ENCODE measurements around the gene IKZF5. TPM values are rescaled to one million over a fixed set of nuclear protein-coding genes. Genes with fewer than 3 reads are reported as not detected.

The IKZF5 gene
- total RNA-seq, 1 experiment from 2014 or later, result 7.9 TPM

DNA sequence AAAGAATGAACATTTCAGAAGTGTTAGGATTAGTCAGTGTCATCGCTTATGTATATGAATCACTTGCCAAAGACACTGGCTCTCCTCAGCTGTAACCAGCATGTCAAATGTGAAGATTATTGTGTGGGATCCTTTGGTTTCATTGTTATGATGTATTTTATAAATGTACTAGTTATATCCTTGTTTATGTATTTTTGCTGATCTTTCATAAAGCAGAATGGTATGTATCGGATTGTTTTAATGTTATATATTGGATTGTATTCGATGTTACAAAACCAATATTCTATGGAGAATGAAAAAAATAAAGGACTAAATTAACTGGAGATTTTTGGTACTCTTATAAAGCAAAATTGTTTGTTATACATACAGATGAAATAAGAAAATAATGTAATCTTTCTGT lies 49.4 kb upstream of the IKZF5 start (continued):
- TF ChIP-seq, protein P1, sequence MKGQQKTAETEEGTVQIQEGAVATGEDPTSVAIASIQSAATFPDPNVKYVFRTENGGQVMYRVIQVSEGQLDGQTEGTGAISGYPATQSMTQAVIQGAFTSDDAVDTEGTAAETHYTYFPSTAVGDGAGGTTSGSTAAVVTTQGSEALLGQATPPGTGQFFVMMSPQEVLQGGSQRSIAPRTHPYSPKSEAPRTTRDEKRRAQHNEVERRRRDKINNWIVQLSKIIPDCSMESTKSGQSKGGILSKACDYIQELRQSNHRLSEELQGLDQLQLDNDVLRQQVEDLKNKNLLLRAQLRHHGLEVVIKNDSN (CRISPR knock-in tag; IDR thresholded peaks at IDR 0.05), result no peak
- TF ChIP-seq, protein P2, sequence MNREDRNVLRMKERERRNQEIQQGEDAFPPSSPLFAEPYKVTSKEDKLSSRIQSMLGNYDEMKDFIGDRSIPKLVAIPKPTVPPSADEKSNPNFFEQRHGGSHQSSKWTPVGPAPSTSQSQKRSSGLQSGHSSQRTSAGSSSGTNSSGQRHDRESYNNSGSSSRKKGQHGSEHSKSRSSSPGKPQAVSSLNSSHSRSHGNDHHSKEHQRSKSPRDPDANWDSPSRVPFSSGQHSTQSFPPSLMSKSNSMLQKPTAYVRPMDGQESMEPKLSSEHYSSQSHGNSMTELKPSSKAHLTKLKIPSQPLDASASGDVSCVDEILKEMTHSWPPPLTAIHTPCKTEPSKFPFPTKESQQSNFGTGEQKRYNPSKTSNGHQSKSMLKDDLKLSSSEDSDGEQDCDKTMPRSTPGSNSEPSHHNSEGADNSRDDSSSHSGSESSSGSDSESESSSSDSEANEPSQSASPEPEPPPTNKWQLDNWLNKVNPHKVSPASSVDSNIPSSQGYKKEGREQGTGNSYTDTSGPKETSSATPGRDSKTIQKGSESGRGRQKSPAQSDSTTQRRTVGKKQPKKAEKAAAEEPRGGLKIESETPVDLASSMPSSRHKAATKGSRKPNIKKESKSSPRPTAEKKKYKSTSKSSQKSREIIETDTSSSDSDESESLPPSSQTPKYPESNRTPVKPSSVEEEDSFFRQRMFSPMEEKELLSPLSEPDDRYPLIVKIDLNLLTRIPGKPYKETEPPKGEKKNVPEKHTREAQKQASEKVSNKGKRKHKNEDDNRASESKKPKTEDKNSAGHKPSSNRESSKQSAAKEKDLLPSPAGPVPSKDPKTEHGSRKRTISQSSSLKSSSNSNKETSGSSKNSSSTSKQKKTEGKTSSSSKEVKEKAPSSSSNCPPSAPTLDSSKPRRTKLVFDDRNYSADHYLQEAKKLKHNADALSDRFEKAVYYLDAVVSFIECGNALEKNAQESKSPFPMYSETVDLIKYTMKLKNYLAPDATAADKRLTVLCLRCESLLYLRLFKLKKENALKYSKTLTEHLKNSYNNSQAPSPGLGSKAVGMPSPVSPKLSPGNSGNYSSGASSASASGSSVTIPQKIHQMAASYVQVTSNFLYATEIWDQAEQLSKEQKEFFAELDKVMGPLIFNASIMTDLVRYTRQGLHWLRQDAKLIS (CRISPR knock-in tag; IDR thresholded peaks at IDR 0.05; ENCODE audit: borderline replicate concordance), result no peak

DNA sequence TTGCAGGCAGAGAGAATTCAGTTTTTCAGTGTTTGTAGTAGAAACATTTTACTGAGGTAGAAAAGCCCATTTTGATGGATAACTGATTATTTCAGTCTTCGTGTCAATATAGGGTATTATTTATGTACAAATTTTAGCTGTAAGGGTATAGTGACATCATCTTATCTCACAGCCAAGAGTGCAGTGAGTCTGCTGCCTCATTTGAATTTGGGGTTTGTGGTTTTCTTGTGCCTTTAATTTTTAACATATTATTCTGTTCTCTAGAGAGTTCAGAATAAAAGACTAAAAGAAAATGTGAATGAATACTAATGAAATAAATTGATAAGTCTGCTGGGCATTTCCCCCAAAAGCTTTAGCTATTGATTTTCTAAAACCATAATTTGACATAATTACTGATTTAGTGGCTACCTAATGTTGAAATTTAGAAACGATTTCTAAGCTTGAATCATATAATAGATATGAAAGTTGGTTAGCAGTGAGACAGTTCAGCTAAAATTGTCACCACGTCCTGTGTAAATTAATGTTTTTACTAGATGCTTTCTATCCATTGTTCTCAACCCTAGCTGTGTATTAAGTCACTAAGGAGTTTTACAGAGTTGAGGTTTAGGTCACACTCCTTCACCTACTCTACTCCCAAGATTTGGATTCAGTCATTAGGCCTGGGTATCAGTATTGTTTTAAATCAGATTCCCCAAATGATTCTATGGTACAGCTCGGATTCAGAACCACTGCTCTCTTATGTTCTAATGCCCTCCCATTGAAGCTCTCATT lies 37.6 kb upstream of the IKZF5 start:
- Mint-ChIP-seq H3K27me3 (ENCODE audit: low read depth) (no peaks in the 10 kb centered on the region), H3K36me3 (peaks cover 5% of the 10 kb centered on the region), H3K27ac (no peak overlapping the region), H3K4me3 (no peak overlapping the region), H3K9me3 (no peaks in the 10 kb centered on the region), H3K4me1 (no peaks in the 10 kb centered on the region)
- ChIA-PET POLR2A (no interaction called here), CTCF (interaction anchor here (0.8 to 1.3 kb wide), 3 partner anchors 99 to 108 kb away, joined by 3 read pairs; partner anchors contain the start of gene BUB3)
- no peak for TF ChIP-seq SOX15 (CRISPR knock-in tag; IDR thresholded peaks at IDR 0.05)
- no peak for TF ChIP-seq IRF2 (CRISPR knock-in tag; IDR thresholded peaks at IDR 0.05; ENCODE audit: borderline replicate concordance, low read depth)
- TF ChIP-seq, protein P3, sequence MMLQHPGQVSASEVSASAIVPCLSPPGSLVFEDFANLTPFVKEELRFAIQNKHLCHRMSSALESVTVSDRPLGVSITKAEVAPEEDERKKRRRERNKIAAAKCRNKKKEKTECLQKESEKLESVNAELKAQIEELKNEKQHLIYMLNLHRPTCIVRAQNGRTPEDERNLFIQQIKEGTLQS (CRISPR knock-in tag; conservative IDR thresholded peaks at IDR 0.05), result no peak
- TF ChIP-seq MYBL2 (CRISPR knock-in tag; IDR thresholded peaks at IDR 0.05), result no peak
- TF ChIP-seq TP53 (CRISPR knock-in tag; IDR thresholded peaks at IDR 0.05), result no peak
- TF ChIP-seq, protein P4, sequence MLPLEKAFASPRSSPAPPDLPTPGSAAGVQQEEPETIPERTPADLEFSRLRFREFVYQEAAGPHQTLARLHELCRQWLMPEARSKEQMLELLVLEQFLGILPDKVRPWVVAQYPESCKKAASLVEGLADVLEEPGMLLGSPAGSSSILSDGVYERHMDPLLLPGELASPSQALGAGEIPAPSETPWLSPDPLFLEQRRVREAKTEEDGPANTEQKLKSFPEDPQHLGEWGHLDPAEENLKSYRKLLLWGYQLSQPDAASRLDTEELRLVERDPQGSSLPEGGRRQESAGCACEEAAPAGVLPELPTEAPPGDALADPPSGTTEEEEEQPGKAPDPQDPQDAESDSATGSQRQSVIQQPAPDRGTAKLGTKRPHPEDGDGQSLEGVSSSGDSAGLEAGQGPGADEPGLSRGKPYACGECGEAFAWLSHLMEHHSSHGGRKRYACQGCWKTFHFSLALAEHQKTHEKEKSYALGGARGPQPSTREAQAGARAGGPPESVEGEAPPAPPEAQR (CRISPR knock-in tag; IDR thresholded peaks at IDR 0.05), result no peak
- TF ChIP-seq ZNF232 (CRISPR knock-in tag; IDR thresholded peaks at IDR 0.05), result no peak
- TF ChIP-seq TEAD4 (CRISPR knock-in tag; IDR thresholded peaks at IDR 0.05), result no peak
- no peak for TF ChIP-seq ATF1 (CRISPR knock-in tag; IDR thresholded peaks at IDR 0.05)
- no peak for TF ChIP-seq TCF7 (CRISPR knock-in tag; IDR thresholded peaks at IDR 0.05; ENCODE audit: low read depth)
- TF ChIP-seq NFYB (CRISPR knock-in tag; conservative IDR thresholded peaks at IDR 0.05; ENCODE audit: low read depth), result no peak
- no peak for TF ChIP-seq ZNF396 (CRISPR knock-in tag; IDR thresholded peaks at IDR 0.05; ENCODE audit: borderline replicate concordance)
- no peak for TF ChIP-seq NR2C2 (CRISPR knock-in tag; IDR thresholded peaks at IDR 0.05)
- TF ChIP-seq ETV6 (CRISPR knock-in tag; IDR thresholded peaks at IDR 0.05), result no peak
- ATAC-seq, result no peak
- no peak for DNase-seq (ENCODE audit: low spot score)

DNA sequence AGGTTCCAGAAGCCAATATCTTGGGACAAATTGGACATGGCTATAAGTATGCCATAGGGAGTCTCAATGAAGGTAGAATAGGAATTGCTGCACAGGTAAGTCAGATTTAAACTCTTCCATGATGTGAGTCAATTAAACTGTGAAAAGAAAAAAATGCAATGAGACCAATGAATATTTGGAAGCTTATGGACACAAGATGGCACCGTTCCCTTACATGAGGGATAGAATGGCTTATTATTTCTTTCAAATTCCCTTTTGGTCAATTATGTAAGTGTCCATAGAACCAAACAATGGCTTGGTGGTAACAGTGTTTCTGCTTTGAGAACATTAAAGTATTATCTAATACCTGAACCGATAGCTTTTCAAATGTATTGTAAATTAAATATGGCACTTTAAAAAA lies 35.8 kb upstream of the IKZF5 start:
- ATAC-seq (no peak), DNase-seq (ENCODE audit: low spot score) (no peak)
- H3K9me3 Mint-ChIP-seq, result no peaks in the 10 kb centered on the region
- H3K4me3 Mint-ChIP-seq, result no peak overlapping the region
- no peaks in the 10 kb centered on the region for H3K27me3 Mint-ChIP-seq (ENCODE audit: low read depth)
- CTCF ChIA-PET, result interaction anchor here (1.0 to 3.0 kb wide), 15 partner anchors 22 to 522 kb away, joined by 3 to 43 read pairs (median 5); partner anchors contain the start of gene BUB3
- H3K4me1 Mint-ChIP-seq, result peaks cover 2% of the 10 kb centered on the region
- no peak overlapping the region for H3K27ac Mint-ChIP-seq
- POLR2A ChIA-PET, result no interaction called here
- peaks cover 2% of the 10 kb centered on the region for H3K36me3 Mint-ChIP-seq
- TF ChIP-seq, protein P5, sequence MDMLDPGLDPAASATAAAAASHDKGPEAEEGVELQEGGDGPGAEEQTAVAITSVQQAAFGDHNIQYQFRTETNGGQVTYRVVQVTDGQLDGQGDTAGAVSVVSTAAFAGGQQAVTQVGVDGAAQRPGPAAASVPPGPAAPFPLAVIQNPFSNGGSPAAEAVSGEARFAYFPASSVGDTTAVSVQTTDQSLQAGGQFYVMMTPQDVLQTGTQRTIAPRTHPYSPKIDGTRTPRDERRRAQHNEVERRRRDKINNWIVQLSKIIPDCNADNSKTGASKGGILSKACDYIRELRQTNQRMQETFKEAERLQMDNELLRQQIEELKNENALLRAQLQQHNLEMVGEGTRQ (CRISPR knock-in tag; IDR thresholded peaks at IDR 0.05), result no peak
- TF ChIP-seq, protein P6, sequence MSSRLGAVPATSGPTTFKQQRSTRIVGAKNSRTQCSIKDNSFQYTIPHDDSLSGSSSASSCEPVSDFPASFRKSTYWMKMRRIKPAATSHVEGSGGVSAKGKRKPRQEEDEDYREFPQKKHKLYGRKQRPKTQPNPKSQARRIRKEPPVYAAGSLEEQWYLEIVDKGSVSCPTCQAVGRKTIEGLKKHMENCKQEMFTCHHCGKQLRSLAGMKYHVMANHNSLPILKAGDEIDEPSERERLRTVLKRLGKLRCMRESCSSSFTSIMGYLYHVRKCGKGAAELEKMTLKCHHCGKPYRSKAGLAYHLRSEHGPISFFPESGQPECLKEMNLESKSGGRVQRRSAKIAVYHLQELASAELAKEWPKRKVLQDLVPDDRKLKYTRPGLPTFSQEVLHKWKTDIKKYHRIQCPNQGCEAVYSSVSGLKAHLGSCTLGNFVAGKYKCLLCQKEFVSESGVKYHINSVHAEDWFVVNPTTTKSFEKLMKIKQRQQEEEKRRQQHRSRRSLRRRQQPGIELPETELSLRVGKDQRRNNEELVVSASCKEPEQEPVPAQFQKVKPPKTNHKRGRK (CRISPR knock-in tag; IDR thresholded peaks at IDR 0.05; ENCODE audit: borderline replicate concordance), result no peak
- TF ChIP-seq RORB (CRISPR knock-in tag; IDR thresholded peaks at IDR 0.05) (no peak), ZNF317 (CRISPR knock-in tag; IDR thresholded peaks at IDR 0.05; ENCODE audit: borderline replicate concordance, low read depth) (no peak)
